ENCODE measurements around the gene RNASE13. TPM values are rescaled to one million over a fixed set of nuclear protein-coding genes. Genes with fewer than 3 reads are reported as not detected.

RNASE13 gene
- total RNA-seq, 1 experiment from 2014 or later = not detected

DNA sequence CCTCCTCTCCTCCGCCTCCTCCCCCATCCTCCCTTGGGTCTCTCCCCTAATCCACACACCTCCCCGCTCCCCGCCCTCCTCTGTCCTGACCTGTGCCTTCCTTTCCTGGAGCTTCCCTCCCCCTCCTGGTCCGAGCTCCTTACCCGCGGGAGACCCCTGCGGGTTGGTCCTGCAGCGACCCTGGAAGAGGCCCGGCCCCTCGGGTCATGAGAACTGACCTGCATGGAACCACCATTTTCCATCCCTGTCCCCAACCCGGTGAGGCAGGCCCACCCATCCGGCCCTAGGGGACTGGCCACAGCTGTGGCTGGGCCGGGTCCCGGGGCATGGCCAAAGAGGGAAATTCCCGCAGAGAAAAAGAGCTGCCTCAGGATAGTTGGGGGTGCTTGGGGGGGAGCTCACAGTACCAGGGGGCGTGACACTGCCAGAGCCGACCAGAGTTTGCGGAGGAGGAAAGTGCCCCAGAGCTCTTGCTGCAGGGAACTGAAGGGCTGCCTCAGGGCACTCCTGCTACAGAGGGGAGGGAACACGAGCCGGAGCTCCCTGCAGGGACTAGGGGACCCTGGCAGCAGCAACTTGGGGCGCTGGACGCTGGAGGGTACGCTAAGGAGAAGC lies 36.1 kb upstream of the RNASE13 start:
- Histone ChIP-seq H4K8ac (replicated peaks; ENCODE audit: insufficient read length, low read depth, low read length) (no peak overlapping the region), H3K27ac (ENCODE audit: insufficient read length, low read depth, low read length) (no peak overlapping the region), H3K9ac (ENCODE audit: extremely low read depth, insufficient read length, low read length) (peak overlapping the region; percentile 39), H2BK5ac (ENCODE audit: insufficient read length, low read length) (no peak overlapping the region), H3K56ac (ENCODE audit: insufficient read length, low read depth, low read length) (no peak overlapping the region), H3K4me1 (ENCODE audit: insufficient read depth, low read length) (peaks cover 4% of the 10 kb centered on the region; the same call in 1 of the 2 replicates), H4K5ac (ENCODE audit: insufficient read length, low read depth, low read length) (no peak overlapping the region), H3K9me3 (ENCODE audit: control insufficient read depth, low read depth, low read length) (no peaks in the 10 kb centered on the region), H3K18ac (ENCODE audit: insufficient read length, low read depth, low read length) (peak overlapping the region; percentile 33), H3K4me2 (ENCODE audit: insufficient read depth, insufficient read length, low read length) (peak overlapping the region; percentile 76), H2BK12ac (ENCODE audit: insufficient read length, low read depth, low read length) (no peak overlapping the region), H3K4ac (ENCODE audit: low read depth, low read length) (no peak overlapping the region), H4K91ac (ENCODE audit: insufficient read length, low read depth, low read length) (no peak overlapping the region), H3K23me2 (ENCODE audit: insufficient read length, low read depth, low read length, poor library complexity, severe bottlenecking) (peaks cover 31% of the 10 kb centered on the region), H2AFZ (ENCODE audit: low read length) (no peak overlapping the region), H2BK120ac (ENCODE audit: low read depth, low read length, poor library complexity, severe bottlenecking) (no peak overlapping the region), H4K20me1 (ENCODE audit: control insufficient read depth, insufficient read depth, insufficient read length) (no peaks in the 10 kb centered on the region), H3T11ph (ENCODE audit: low read length) (no peak overlapping the region), H3K79me1 (ENCODE audit: insufficient read depth, low read depth, low read length, poor library complexity, severe bottlenecking) (no peaks in the 10 kb centered on the region), H3K27me3 (ENCODE audit: insufficient read depth, low read length) (no peaks in the 10 kb centered on the region), H2AK5ac (ENCODE audit: insufficient read length, low read length) (no peak overlapping the region), H2BK20ac (ENCODE audit: low read depth, low read length, poor library complexity, severe bottlenecking) (no peak overlapping the region), H3K14ac (ENCODE audit: insufficient read depth, low read length) (peak overlapping the region; percentile 13; the same call in 1 of the 2 replicates), H3K23ac (ENCODE audit: insufficient read length, low read depth, low read length) (no peak overlapping the region), H2BK15ac (ENCODE audit: low read depth, low read length) (no peak overlapping the region), H3K79me2 (ENCODE audit: insufficient read depth, low read length) (no peaks in the 10 kb centered on the region)
- peak; percentile 81 for DNase-seq
- no CpG with 5 or more reads among the region's 23 CpGs for WGBS (ENCODE audit: extremely low coverage, insufficient read length, low lambda C conversion rate)
- Mint-ChIP-seq H3K9me3 (no peaks in the 10 kb centered on the region), H3K4me3 (peak overlapping the region; percentile 88 to 96), H3K27ac (peak overlapping the region; percentile 95 to 98 (median 95)), H3K4me1 (peaks cover 26 to 30% of the 10 kb centered on the region in 2 experiments), H3K27me3 (ENCODE audit: low read depth) (peaks cover 16% of the 10 kb centered on the region), H3K36me3 (ENCODE audit: insufficient read depth in 1 of 3, low read depth in 3 of 3) (peaks cover 22 to 36% (median 30%) of the 10 kb centered on the region in 3 experiments)
- TF ChIP-seq, protein P1, sequence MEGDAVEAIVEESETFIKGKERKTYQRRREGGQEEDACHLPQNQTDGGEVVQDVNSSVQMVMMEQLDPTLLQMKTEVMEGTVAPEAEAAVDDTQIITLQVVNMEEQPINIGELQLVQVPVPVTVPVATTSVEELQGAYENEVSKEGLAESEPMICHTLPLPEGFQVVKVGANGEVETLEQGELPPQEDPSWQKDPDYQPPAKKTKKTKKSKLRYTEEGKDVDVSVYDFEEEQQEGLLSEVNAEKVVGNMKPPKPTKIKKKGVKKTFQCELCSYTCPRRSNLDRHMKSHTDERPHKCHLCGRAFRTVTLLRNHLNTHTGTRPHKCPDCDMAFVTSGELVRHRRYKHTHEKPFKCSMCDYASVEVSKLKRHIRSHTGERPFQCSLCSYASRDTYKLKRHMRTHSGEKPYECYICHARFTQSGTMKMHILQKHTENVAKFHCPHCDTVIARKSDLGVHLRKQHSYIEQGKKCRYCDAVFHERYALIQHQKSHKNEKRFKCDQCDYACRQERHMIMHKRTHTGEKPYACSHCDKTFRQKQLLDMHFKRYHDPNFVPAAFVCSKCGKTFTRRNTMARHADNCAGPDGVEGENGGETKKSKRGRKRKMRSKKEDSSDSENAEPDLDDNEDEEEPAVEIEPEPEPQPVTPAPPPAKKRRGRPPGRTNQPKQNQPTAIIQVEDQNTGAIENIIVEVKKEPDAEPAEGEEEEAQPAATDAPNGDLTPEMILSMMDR (conservative IDR thresholded peaks at IDR 0.05) = peak; percentile 26; the same call in 2 of the 3 replicates
